Skeletal muscle tissue (tissue), 4 donors: ENCODE data around the gene FAH. TPM values are rescaled to one million over a fixed set of nuclear protein-coding genes. Genes with fewer than 3 reads are reported as not detected.
A peak's percentile ranks its signal among the peaks of the same experiment; 100 is the strongest.
"Not testable (repeated sequence)": the region's sequence is repeated elsewhere in the genome, so short reads cannot be mapped to it uniquely, and the experiment has no call there.

Experiments used
- H3K27ac ChIP-seq: one replicate; pipeline ENCODE4 v1.7.0; 2013; ENCODE audit warnings: mild to moderate bottlenecking, low read depth, low read length, inconsistent platforms
- H3K27me3 ChIP-seq, 3 donors: one replicate each; pipeline ENCODE4 v1.7.0; 2013; ENCODE audit warnings: low read length in 3 of 3; ENCODE audit not compliant: control insufficient read depth in 3 of 3, insufficient read depth in 3 of 3
- H3K36me3 ChIP-seq, 3 donors: one replicate each; pipeline ENCODE4 v1.7.0; 2013; ENCODE audit warnings: low read length in 3 of 3; ENCODE audit not compliant: control insufficient read depth in 3 of 3, insufficient read depth in 3 of 3
- H3K4me1 ChIP-seq, 3 donors: one replicate each; pipeline ENCODE4 v1.7.0; 2013; ENCODE audit warnings: low read length in 3 of 3, mild to moderate bottlenecking in 3 of 3; ENCODE audit not compliant: control insufficient read depth in 3 of 3, insufficient read depth in 3 of 3
- H3K4me3 ChIP-seq, 3 donors: one replicate each; pipeline ENCODE4 v1.7.0; 2013; ENCODE audit warnings: low read length in 3 of 3
- H3K9ac ChIP-seq, 3 donors: one replicate each; pipeline ENCODE4 v1.7.0; 2013; ENCODE audit warnings: low read length in 3 of 3, mild to moderate bottlenecking in 3 of 3, moderate library complexity in 2 of 3, low read depth in 1 of 3
- H3K9me3 ChIP-seq, 3 donors: one replicate each; pipeline ENCODE4 v1.7.0; 2013; ENCODE audit warnings: low read length in 3 of 3; ENCODE audit not compliant: control insufficient read depth in 3 of 3
- total RNA-seq: library from RNA; depleted of rRNA; stranded (reverse); fragments of >200 nt; gene quantifications from one replicate; pipeline ENCODE4 v1.2.3, GENCODE V29; 2014
- donor health status: Osteomylitis.

The FAH gene
- total RNA-seq, 1 donor from 2014 or later: 13.6 TPM

- no peak overlapping the region for H3K9ac ChIP-seq
- H3K4me1 ChIP-seq: no peaks in the 10 kb centered on the region
- H3K9me3 ChIP-seq: no peaks in the 10 kb centered on the region
- H3K4me3 ChIP-seq: no peak overlapping the region
- H3K27me3 ChIP-seq: no peaks in the 10 kb centered on the region
- H3K27ac ChIP-seq: no peak overlapping the region
- peaks cover 0 to 3% (median 0%) of the 10 kb centered on the region in 3 donors for H3K36me3 ChIP-seq
Measured at GRCh38 chr15:80141916-80142598, 10.7 kb upstream of the FAH start.

GRCh38 chr15:80142646-80143045, 10.2 kb upstream of the FAH start:
- no peaks in the 10 kb centered on the region for H3K9me3 ChIP-seq
- no peak overlapping the region for H3K27ac ChIP-seq
- no peak overlapping the region for H3K4me3 ChIP-seq
- H3K27me3 ChIP-seq: no peaks in the 10 kb centered on the region
- H3K36me3 ChIP-seq: no peaks in the 10 kb centered on the region
- no peak overlapping the region for H3K9ac ChIP-seq
- no peaks in the 10 kb centered on the region for H3K4me1 ChIP-seq

DNA sequence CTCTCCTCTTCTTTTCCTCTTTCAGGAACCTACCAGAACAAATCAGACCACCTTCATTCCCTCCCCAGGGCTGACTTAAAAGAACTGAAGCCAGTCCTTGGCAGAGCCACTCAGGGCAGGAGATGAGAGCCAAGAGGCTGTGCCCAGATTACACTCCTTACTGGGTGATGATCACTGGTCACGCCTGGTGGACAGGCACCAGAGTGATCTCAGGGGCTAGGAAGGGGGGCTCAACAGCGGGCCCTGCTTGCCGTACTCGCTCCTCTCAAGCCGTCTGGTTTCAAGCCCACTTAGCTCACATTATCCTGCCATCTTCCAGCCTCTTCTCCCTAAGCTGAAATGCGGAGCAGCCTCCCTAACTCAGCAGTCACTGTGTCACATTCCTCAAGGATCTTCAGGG, 1.7 kb upstream of the FAH start:
- no peaks in the 10 kb centered on the region for H3K9me3 ChIP-seq
- peak overlapping the region; percentile 56 to 83 (median 79) for H3K4me3 ChIP-seq
- no peaks in the 10 kb centered on the region for H3K36me3 ChIP-seq
- no peaks in the 10 kb centered on the region for H3K27me3 ChIP-seq
- H3K9ac ChIP-seq: peak overlapping the region; percentile 27 to 51 (median 42)
- peak overlapping the region; percentile 76 for H3K27ac ChIP-seq
- peaks cover 28 to 47% (median 29%) of the 10 kb centered on the region in 3 donors for H3K4me1 ChIP-seq

DNA sequence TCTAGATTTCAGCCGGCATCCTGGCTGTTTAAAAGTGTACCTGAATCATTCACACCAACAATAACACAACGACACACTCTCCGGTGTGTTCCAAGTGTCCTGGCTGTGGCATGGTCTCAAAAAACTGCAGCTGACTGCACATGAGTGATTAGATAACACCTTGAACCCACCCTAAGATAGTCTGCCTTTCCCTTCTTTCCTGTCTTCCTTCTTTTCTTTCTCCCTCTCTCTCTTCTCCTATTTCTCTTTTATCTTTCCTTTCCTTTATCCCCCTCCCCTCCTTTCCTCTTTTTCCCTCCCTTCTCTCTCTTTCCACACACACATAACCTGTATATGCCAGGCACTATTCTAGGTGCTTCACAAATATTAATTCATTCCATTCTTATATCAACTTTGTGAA, 1.2 kb upstream of the FAH start:
- Histone ChIP-seq H3K27ac (peak overlapping the region; percentile 76), H3K4me1 (peaks cover 28 to 47% (median 29%) of the 10 kb centered on the region in 3 donors), H3K9ac (peak overlapping the region; percentile 27 to 51 (median 42)), H3K27me3 (no peaks in the 10 kb centered on the region), H3K36me3 (no peaks in the 10 kb centered on the region), H3K4me3 (peak overlapping the region; percentile 56 to 83 (median 79)), H3K9me3 (no peaks in the 10 kb centered on the region)

- H3K9ac ChIP-seq: peak overlapping the region in 2 of 3 donors; percentile 70 to 71
- no peaks in the 10 kb centered on the region for H3K36me3 ChIP-seq
- peak overlapping the region; percentile 76 for H3K27ac ChIP-seq
Measured at GRCh38 chr15:80152180-80152895, 461 bp upstream of the FAH start.

GRCh38 chr15:80153900-80154299, 1.1 kb downstream of the FAH start:
- Histone ChIP-seq H3K27ac (peak overlapping the region; percentile 67), H3K36me3 (peaks cover 5 to 9% (median 5%) of the 10 kb centered on the region in 3 donors), H3K9ac (peak overlapping the region; percentile 63 to 82 (median 72)), H3K9me3 (no peaks in the 10 kb centered on the region), H3K4me3 (peak overlapping the region in 1 of 3 donors; percentile 77), H3K27me3 (no peaks in the 10 kb centered on the region), H3K4me1 (peaks cover 28 to 47% (median 29%) of the 10 kb centered on the region in 3 donors)

More at GRCh38 chr15:80152180-80152895, 461 bp upstream of the FAH start:
- Histone ChIP-seq H3K4me1 (peaks cover 28 to 47% (median 29%) of the 10 kb centered on the region in 3 donors), H3K4me3 (peak overlapping the region; percentile 79 to 92 (median 85)), H3K27me3 (no peaks in the 10 kb centered on the region), H3K9me3 (no peaks in the 10 kb centered on the region)

GRCh38 chr15:80154336-80154735, 1.5 kb downstream of the FAH start:
- H3K9me3 ChIP-seq: no peaks in the 10 kb centered on the region
- H3K27ac ChIP-seq: no peak overlapping the region
- no peaks in the 10 kb centered on the region for H3K27me3 ChIP-seq
- H3K4me3 ChIP-seq: peak overlapping the region in 1 of 3 donors; percentile 77
- H3K36me3 ChIP-seq: peaks cover 6 to 9% (median 7%) of the 10 kb centered on the region in 3 donors
- peaks cover 28 to 47% (median 29%) of the 10 kb centered on the region in 3 donors for H3K4me1 ChIP-seq
- H3K9ac ChIP-seq: peak overlapping the region in 1 of 3 donors; percentile 8

GRCh38 chr15:80155001-80155377, 2.2 kb downstream of the FAH start:
- peaks cover 13 to 14% (median 14%) of the 10 kb centered on the region in 3 donors for H3K36me3 ChIP-seq
- H3K9ac ChIP-seq: no peak overlapping the region
- H3K4me3 ChIP-seq: no peak overlapping the region
- peaks cover 28 to 43% (median 29%) of the 10 kb centered on the region in 3 donors for H3K4me1 ChIP-seq
- H3K27me3 ChIP-seq: no peaks in the 10 kb centered on the region
- H3K9me3 ChIP-seq: no peaks in the 10 kb centered on the region
- no peak overlapping the region for H3K27ac ChIP-seq

GRCh38 chr15:80155378-80156175, 2.8 kb downstream of the FAH start:
- Histone ChIP-seq H3K36me3 (peaks cover 16 to 19% (median 18%) of the 10 kb centered on the region in 3 donors), H3K4me1 (peaks cover 31 to 45% (median 32%) of the 10 kb centered on the region in 3 donors)
- not testable (repeated sequence) for H3K27ac ChIP-seq, H3K9me3 ChIP-seq, H3K4me3 ChIP-seq, H3K27me3 ChIP-seq, H3K9ac ChIP-seq
